Right cardiac atrium (tissue), 5 donors: ENCODE results near the gene PRADC1. TPM values are rescaled to one million over a fixed set of nuclear protein-coding genes. Genes with fewer than 3 reads are reported as not detected.

Experiments used
- ATAC-seq, 2 donors: fragments of 200-7000 bp; cut with Tn5 transposase; one replicate each; pipeline versions ENCODE4 v1.8.0 to v1.9.1; 2020; ENCODE audit warnings: moderate library complexity in 2 of 2, mild to moderate bottlenecking in 1 of 2
- DNase-seq, 3 donors: peaks; one replicate each; pipeline ENCODE4 v3.0.0-alpha.2; 2020
- H3K27ac ChIP-seq: one replicate; pipeline ENCODE4 v1.5.1; 2013; ENCODE audit warnings: mild to moderate bottlenecking, low read length, control low read depth, moderate library complexity
- H3K27me3 ChIP-seq: one replicate; pipeline ENCODE4 v1.6.1; 2013; ENCODE audit not compliant: control insufficient read depth, insufficient read depth
- H3K4me1 ChIP-seq: one replicate; pipeline ENCODE4 v1.6.1; 2013; ENCODE audit warnings: low read length; ENCODE audit not compliant: control insufficient read depth, insufficient read depth
- H3K4me3 ChIP-seq: one replicate; pipeline ENCODE4 v1.5.1; 2013; ENCODE audit warnings: low read length, control low read depth
- H3K9me3 ChIP-seq: one replicate; pipeline ENCODE4 v1.6.1; 2013; ENCODE audit warnings: low read length; ENCODE audit not compliant: control insufficient read depth
- WGBS: extraction: QIAGEN DNeasy Blood & Tissue Kit; methylation state at CpG from one replicate; pipeline ENCODE4 v1.1.7; 2013; 5-methylcytosine and 5-hydroxymethylcytosine counted together
- intact Hi-C, 4 donors: fragments of 100-400 bp; cut with DNase I; formaldehyde crosslinking; loops; one replicate each; pipeline versions ENCODE4 v1.11.0 to v1.14.0; 2022 to 2023
- polyA plus RNA-seq: library from polyadenylated mRNA; stranded (reverse); fragments of 200-250 nt; gene quantifications from one replicate; pipeline ENCODE4 v1.2.3, GENCODE V29; 2013
- total RNA-seq, 4 donors: library from RNA; stranded (reverse); fragmentation: NEBNext Ultra II Directional; extraction: Animal tissue kit (Norgen Biotek cat#: 25700); gene quantifications; one replicate each; pipeline ENCODE4 v1.2.1, GENCODE V29; 2021
- donor health status: healthy with polysubstance abuse.
- donor health status: DM: no; HTN: yes; CAD: no.
- donor health status: DM: no; HTN: no; CAD: no.
- donor health status: DM: no; HTN: yes; CAD: no; lungs with severe emphysema.
- donor health status: DM: yes; HTN: yes; CAD: no.

Gene PRADC1
- total and polyA plus RNA-seq, 5 donors: 73.7 to 134 (median 85.7) TPM

- H3K4me1 ChIP-seq: no peaks in the 10 kb centered on the region
- no peaks in the 10 kb centered on the region for H3K9me3 ChIP-seq
- ATAC-seq: no peak
- no peak overlapping the region for H3K4me3 ChIP-seq
- intact Hi-C loops: no loop called here
- H3K27me3 ChIP-seq: no peaks in the 10 kb centered on the region
- no peak overlapping the region for H3K27ac ChIP-seq
- 91% methylated on average over 17 of the region's 17 CpGs for WGBS
- no peak for DNase-seq
These were observed 18.1 kb upstream of the PRADC1 start for GRCh38 chr2:73250872-73251846.

GRCh38 chr2:73249636-73250035 is 16.6 kb upstream of the PRADC1 start:
- H3K4me1 ChIP-seq: no peaks in the 10 kb centered on the region
- no peaks in the 10 kb centered on the region for H3K9me3 ChIP-seq
- H3K4me3 ChIP-seq: no peak overlapping the region
- no peaks in the 10 kb centered on the region for H3K27me3 ChIP-seq
- no peak overlapping the region for H3K27ac ChIP-seq
- ATAC-seq: no peak
- WGBS: 66% methylated on average over 9 of the region's 9 CpGs
- no peak for DNase-seq
- intact Hi-C loops: no loop called here

GRCh38 chr2:73246850-73247249 is 13.8 kb upstream of the PRADC1 start:
- Histone ChIP-seq H3K4me1 (no peaks in the 10 kb centered on the region), H3K27ac (no peak overlapping the region), H3K27me3 (no peaks in the 10 kb centered on the region), H3K9me3 (no peaks in the 10 kb centered on the region), H3K4me3 (no peak overlapping the region)
- no peak for DNase-seq
- intact Hi-C loops: no loop called here
- 85% methylated on average over 3 of the region's 3 CpGs for WGBS
- no peak for ATAC-seq

GRCh38 chr2:73244580-73244979 is 11.5 kb upstream of the PRADC1 start:
- ATAC-seq (no peak), DNase-seq (no peak)
- intact Hi-C loops: no loop called here
- Histone ChIP-seq H3K4me3 (no peak overlapping the region), H3K27me3 (no peaks in the 10 kb centered on the region), H3K4me1 (no peaks in the 10 kb centered on the region), H3K9me3 (no peaks in the 10 kb centered on the region), H3K27ac (no peak overlapping the region)
- 89% methylated on average over 3 of the region's 3 CpGs for WGBS

GRCh38 chr2:73243884-73244570 is 11.0 kb upstream of the PRADC1 start:
- DNase-seq (no peak), ATAC-seq (peak in 1 of 2 donors; percentile 38)
- Histone ChIP-seq H3K9me3 (no peaks in the 10 kb centered on the region), H3K4me1 (no peaks in the 10 kb centered on the region), H3K27ac (no peak overlapping the region), H3K4me3 (no peak overlapping the region), H3K27me3 (no peaks in the 10 kb centered on the region)
- 39% methylated on average over 5 of the region's 5 CpGs for WGBS
- intact Hi-C loops: no loop called here

GRCh38 chr2:73239776-73240175 is 6.7 kb upstream of the PRADC1 start:
- no peak overlapping the region for H3K27ac ChIP-seq
- WGBS: 42% methylated on average over 3 of the region's 3 CpGs
- no peak overlapping the region for H3K4me3 ChIP-seq
- peaks cover 3% of the 10 kb centered on the region for H3K4me1 ChIP-seq
- ATAC-seq (no peak), DNase-seq (no peak)
- no peaks in the 10 kb centered on the region for H3K27me3 ChIP-seq
- intact Hi-C loops: no loop called here
- H3K9me3 ChIP-seq: no peaks in the 10 kb centered on the region

GRCh38 chr2:73238976-73239375 is 5.9 kb upstream of the PRADC1 start:
- intact Hi-C loops: no loop called here
- Histone ChIP-seq H3K27me3 (no peaks in the 10 kb centered on the region), H3K4me3 (no peak overlapping the region), H3K27ac (no peak overlapping the region), H3K4me1 (peaks cover 3% of the 10 kb centered on the region), H3K9me3 (no peaks in the 10 kb centered on the region)
- 84% methylated on average over 1 of the region's 1 CpG for WGBS
- no peak for DNase-seq
- no peak for ATAC-seq

GRCh38 chr2:73238149-73238548 is 5.1 kb upstream of the PRADC1 start:
- intact Hi-C loops: no loop called here
- ATAC-seq (no peak), DNase-seq (no peak)
- 68% methylated on average over 3 of the region's 3 CpGs for WGBS
- H3K4me1 ChIP-seq: peaks cover 3% of the 10 kb centered on the region
- H3K4me3 ChIP-seq: no peak overlapping the region
- H3K27ac ChIP-seq: no peak overlapping the region
- H3K27me3 ChIP-seq: no peaks in the 10 kb centered on the region
- H3K9me3 ChIP-seq: no peaks in the 10 kb centered on the region

GRCh38 chr2:73237168-73237567 is 4.1 kb upstream of the PRADC1 start:
- no peak for DNase-seq
- H3K27ac ChIP-seq: no peak overlapping the region
- no peak overlapping the region for H3K4me3 ChIP-seq
- H3K9me3 ChIP-seq: no peaks in the 10 kb centered on the region
- peaks cover 3% of the 10 kb centered on the region for H3K4me1 ChIP-seq
- WGBS: 59% methylated on average over 1 of the region's 1 CpG
- H3K27me3 ChIP-seq: no peaks in the 10 kb centered on the region
- ATAC-seq: no peak
- intact Hi-C loops: no loop called here

GRCh38 chr2:73235315-73236028 is 2.4 kb upstream of the PRADC1 start:
- 58% methylated on average over 11 of the region's 11 CpGs for WGBS
- intact Hi-C loops: no loop called here
- no peaks in the 10 kb centered on the region for H3K9me3 ChIP-seq
- no peak for ATAC-seq
- DNase-seq: no peak
- H3K4me3 ChIP-seq: peak overlapping the region; percentile 77
- peaks cover 3% of the 10 kb centered on the region for H3K4me1 ChIP-seq
- H3K27ac ChIP-seq: no peak overlapping the region
- H3K27me3 ChIP-seq: no peaks in the 10 kb centered on the region
